ENCODE data around the gene TSPEAR. TPM values are rescaled to one million over a fixed set of nuclear protein-coding genes. Genes with fewer than 3 reads are reported as not detected.

The TSPEAR gene
- total RNA-seq, 2 donors from 2014 or later, result 1.5 to 6.0 TPM

DNA sequence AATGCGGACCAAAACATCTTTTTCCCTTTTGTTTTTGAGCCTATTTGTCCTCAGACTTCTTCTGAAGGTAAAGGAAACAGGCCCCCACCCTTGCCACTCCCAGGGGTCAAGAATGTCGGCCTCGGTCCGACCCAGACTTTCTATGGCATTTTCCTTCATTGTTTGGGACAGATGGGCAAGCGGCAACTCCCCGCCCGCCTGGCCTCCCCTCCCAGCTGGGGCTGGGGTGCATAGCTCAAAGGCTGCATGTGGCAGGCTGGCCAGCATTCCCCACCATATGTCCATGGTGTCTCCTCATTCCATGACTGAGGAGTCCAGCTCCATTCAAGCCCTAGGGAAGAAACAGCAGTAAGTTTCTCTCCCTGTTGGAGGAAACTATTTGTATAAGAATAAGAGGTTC, 29.4 kb upstream of the TSPEAR start:
- H3K4me3 Mint-ChIP-seq, result no peak overlapping the region
- peaks cover 5% of the 10 kb centered on the region for H3K9me3 Mint-ChIP-seq
- H3K27ac Mint-ChIP-seq, result no peak overlapping the region

DNA sequence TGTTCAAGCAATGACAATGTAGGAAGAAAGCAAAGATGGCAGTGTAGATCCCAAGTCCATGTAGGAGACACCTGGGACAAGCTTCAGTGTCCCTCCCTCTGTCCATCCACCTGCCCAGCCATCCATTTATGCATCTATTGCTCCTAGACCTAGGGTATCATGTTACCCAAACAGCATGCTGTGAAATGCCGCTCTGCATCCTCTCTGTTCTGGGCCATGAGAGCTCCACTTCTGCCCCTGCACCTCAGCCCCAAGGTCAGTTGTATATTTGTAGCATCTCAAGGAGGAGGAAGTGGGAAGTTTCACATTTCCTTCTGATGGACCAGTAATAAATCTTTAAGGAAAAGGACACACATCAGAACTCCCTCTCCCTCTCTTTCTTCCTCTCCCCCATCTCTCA, 27.9 kb upstream of the TSPEAR start:
- no peak overlapping the region for H3K4me3 Mint-ChIP-seq
- 78 to 95% methylated on average over 1 of the region's 1 CpG for WGBS, 2 experiments (ENCODE audit: insufficient coverage in 1 of 2, insufficient read length in 1 of 2)

More for the DNA sequence above, 29.4 kb upstream of the TSPEAR start:
- Mint-ChIP-seq H3K36me3 (ENCODE audit: low read depth) (no peaks in the 10 kb centered on the region), H3K27me3 (ENCODE audit: insufficient read depth) (peaks cover 5% of the 10 kb centered on the region), H3K4me1 (no peaks in the 10 kb centered on the region)
- no peaks in the 10 kb centered on the region for H3K4me1 ChIP-seq (ENCODE audit: control insufficient read depth, insufficient read depth, low read length)
- no peak overlapping the region for H3K9ac ChIP-seq (ENCODE audit: extremely low read depth, low read length, poor library complexity, severe bottlenecking)
- no peaks in the 10 kb centered on the region for H3K27me3 ChIP-seq (ENCODE audit: control insufficient read depth, insufficient read depth, low read length, poor library complexity, severe bottlenecking)
- no peak for TF ChIP-seq CTCF (conservative IDR thresholded peaks at IDR 0.05)
- no peak overlapping the region for H3K4me3 ChIP-seq (ENCODE audit: low read length)
- 78 to 88% methylated on average over 5 to 7 of the region's 7 CpGs for WGBS, 2 experiments (ENCODE audit: insufficient coverage in 1 of 2, insufficient read length in 1 of 2)
- H3K9me3 ChIP-seq (ENCODE audit: control insufficient read depth, low read length), result peaks cover 22% of the 10 kb centered on the region
- no peaks in the 10 kb centered on the region for H3K36me3 ChIP-seq (ENCODE audit: control insufficient read depth, insufficient read depth, low read length)
- no peak overlapping the region for H3K27ac ChIP-seq (ENCODE audit: low read depth, low read length)
- no peak for DNase-seq

GRCh38 chr21:44738621-44739020, 27.2 kb upstream of the TSPEAR start:
- no peak for TF ChIP-seq CTCF (conservative IDR thresholded peaks at IDR 0.05)
- H3K27me3 ChIP-seq (ENCODE audit: control insufficient read depth, insufficient read depth, low read length, poor library complexity, severe bottlenecking), result no peaks in the 10 kb centered on the region
- H3K27ac ChIP-seq (ENCODE audit: low read depth, low read length), result no peak overlapping the region
- Mint-ChIP-seq H3K36me3 (ENCODE audit: low read depth) (no peaks in the 10 kb centered on the region), H3K4me1 (peaks cover 2% of the 10 kb centered on the region), H3K27me3 (ENCODE audit: insufficient read depth) (peaks cover 5% of the 10 kb centered on the region), H3K27ac (no peak overlapping the region), H3K9me3 (no peaks in the 10 kb centered on the region), H3K4me3 (no peak overlapping the region)
- no peak overlapping the region for H3K4me3 ChIP-seq (ENCODE audit: low read length)
- DNase-seq, result no peak
- H3K36me3 ChIP-seq (ENCODE audit: control insufficient read depth, insufficient read depth, low read length), result no peaks in the 10 kb centered on the region
- H3K9ac ChIP-seq (ENCODE audit: extremely low read depth, low read length, poor library complexity, severe bottlenecking), result no peak overlapping the region
- peaks cover 18% of the 10 kb centered on the region for H3K9me3 ChIP-seq (ENCODE audit: control insufficient read depth, low read length)
- WGBS, 2 experiments (ENCODE audit: insufficient coverage in 1 of 2, insufficient read length in 1 of 2), result 77 to 80% methylated on average over 2 to 3 of the region's 3 CpGs
- no peaks in the 10 kb centered on the region for H3K4me1 ChIP-seq (ENCODE audit: control insufficient read depth, insufficient read depth, low read length)

More for the DNA sequence above, 27.9 kb upstream of the TSPEAR start:
- H3K9me3 Mint-ChIP-seq, result peaks cover 4% of the 10 kb centered on the region
- H3K36me3 ChIP-seq (ENCODE audit: control insufficient read depth, insufficient read depth, low read length), result no peaks in the 10 kb centered on the region
- no peak overlapping the region for H3K4me3 ChIP-seq (ENCODE audit: low read length)
- no peaks in the 10 kb centered on the region for H3K27me3 ChIP-seq (ENCODE audit: control insufficient read depth, insufficient read depth, low read length, poor library complexity, severe bottlenecking)
- no peak overlapping the region for H3K27ac ChIP-seq (ENCODE audit: low read depth, low read length)
- H3K36me3 Mint-ChIP-seq (ENCODE audit: low read depth), result no peaks in the 10 kb centered on the region
- H3K4me1 ChIP-seq (ENCODE audit: control insufficient read depth, insufficient read depth, low read length), result no peaks in the 10 kb centered on the region
- TF ChIP-seq CTCF (conservative IDR thresholded peaks at IDR 0.05), result no peak
- H3K27ac Mint-ChIP-seq, result no peak overlapping the region
- no peak for DNase-seq
- peaks cover 2% of the 10 kb centered on the region for H3K4me1 Mint-ChIP-seq
- peaks cover 5% of the 10 kb centered on the region for H3K27me3 Mint-ChIP-seq (ENCODE audit: insufficient read depth)
- peaks cover 22% of the 10 kb centered on the region for H3K9me3 ChIP-seq (ENCODE audit: control insufficient read depth, low read length)
- no peak overlapping the region for H3K9ac ChIP-seq (ENCODE audit: extremely low read depth, low read length, poor library complexity, severe bottlenecking)

Measured in endodermal cell (in vitro differentiated cells).